AG04449 (cell line): ENCODE data around the gene SLAMF1.

Experiments
- CTCF ChIA-PET: fragments of 350-600 bp; formaldehyde crosslinking; extraction: SDS; loops from one replicate; lab custom pipeline; 2021; ENCODE audit warnings: antibody characterized with exemption; lab: Yijun Ruan, JAX
- POLR2A ChIA-PET: fragments of 400-600, 350-600 bp; formaldehyde crosslinking; extraction: SDS; loops from one replicate; lab custom pipeline; 2020; ENCODE audit warnings: antibody characterized with exemption, inconsistent platforms; lab: Yijun Ruan, JAX
- DNase-seq: peaks from one replicate; pipeline ENCODE4 v3.0.0-alpha.2; 2010; ENCODE audit warnings: low read depth, low spot score
- H3K4me3 ChIP-seq: 2 replicates; pipeline ENCODE4 v1.5.1; 2011; ENCODE audit warnings: low read depth, mild to moderate bottlenecking, control low read depth, low read length
- CTCF ChIP-seq: IDR thresholded peaks from one replicate; pipeline ENCODE4 v1.5.1; 2011; ENCODE audit warnings: mild to moderate bottlenecking, moderate library complexity, low read length, control low read depth, inconsistent platforms; ENCODE audit not compliant: insufficient read depth; ENCODE audit errors: missing control alignments

The SLAMF1 gene

GRCh38 chr1:160672789-160673695, 26.2 kb upstream of the SLAMF1 start:
- CTCF ChIA-PET, result interaction anchor here (1.5 to 3.4 kb wide), 2 partner anchors 11 to 279 kb away, joined by 5 to 17 read pairs; no protein-coding TSS in a partner anchor

GRCh38 chr1:160671603-160672517, 25.0 kb upstream of the SLAMF1 start:
- TF ChIP-seq CTCF, result no peak
- no peak overlapping the region for H3K4me3 ChIP-seq
- POLR2A ChIA-PET, result no interaction called here
- no peak for DNase-seq
- CTCF ChIA-PET, result interaction anchor here (0.7 to 1.2 kb wide), 2 partner anchors 119 to 280 kb away, joined by 3 read pairs; no protein-coding TSS in a partner anchor

More at GRCh38 chr1:160672789-160673695, 26.2 kb upstream of the SLAMF1 start:
- no peak for TF ChIP-seq CTCF
- no peak for DNase-seq
- POLR2A ChIA-PET, result no interaction called here
- no peak overlapping the region for H3K4me3 ChIP-seq

- no peak for TF ChIP-seq CTCF
- CTCF ChIA-PET, result no interaction called here
- no peak for DNase-seq
- POLR2A ChIA-PET, result no interaction called here
- H3K4me3 ChIP-seq, result no peak overlapping the region
These were observed 23.9 kb upstream of the SLAMF1 start for GRCh38 chr1:160670701-160671100.

- H3K4me3 ChIP-seq, result no peak overlapping the region
- CTCF ChIA-PET, result interaction anchor here (1.0 kb wide), 1 partner anchor 12 kb away, joined by 3 read pairs; no protein-coding TSS in a partner anchor
- TF ChIP-seq CTCF, result no peak
- POLR2A ChIA-PET, result no interaction called here
- DNase-seq, result no peak
These were observed 23.0 kb upstream of the SLAMF1 start for GRCh38 chr1:160669802-160670201.

DNA sequence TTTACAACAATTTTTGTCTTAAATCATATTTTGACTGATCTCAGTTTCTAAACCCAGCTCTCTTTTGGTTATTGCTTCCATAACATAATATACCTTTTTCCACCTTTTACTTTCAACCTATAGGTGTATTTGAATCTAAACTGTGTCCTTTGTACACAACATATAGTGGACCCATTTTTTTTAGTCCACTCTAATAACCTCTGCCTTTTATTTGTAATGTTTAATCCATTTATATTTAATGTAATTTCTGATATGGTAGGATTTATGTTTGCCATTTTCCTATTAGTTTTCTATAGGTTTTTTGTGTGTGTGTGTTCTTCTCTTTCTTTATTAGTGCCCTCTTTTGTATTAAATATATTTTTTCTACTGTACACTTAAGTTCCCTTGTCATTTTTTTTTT, 22.4 kb upstream of the SLAMF1 start:
- ChIA-PET POLR2A (no interaction called here), CTCF (interaction anchor here (1.0 kb wide), 1 partner anchor 12 kb away, joined by 3 read pairs; no protein-coding TSS in a partner anchor)

More for the DNA sequence above, 22.4 kb upstream of the SLAMF1 start:
- H3K4me3 ChIP-seq, result no peak overlapping the region
- no peak for TF ChIP-seq CTCF
- no peak for DNase-seq
